Metanephros (tissue), 2 donors: ENCODE measurements around the gene ZNF425. TPM values are rescaled to one million over a fixed set of nuclear protein-coding genes. Genes with fewer than 3 reads are reported as not detected.

Experiments
- small RNA-seq: library from RNA; depleted of rRNA; stranded (forward); fragments of <200 nt; gene quantifications from one replicate; pipeline ENCODE3, GENCODE V24; 2014; ENCODE audit warnings: low replicate concordance
- total RNA-seq: library from RNA; depleted of rRNA; stranded (reverse); fragments of >200 nt; gene quantifications from one replicate; pipeline ENCODE4 v1.2.3, GENCODE V29; 2014

ZNF425 gene
- total RNA-seq, result 4.6 TPM

GRCh38 chr7:149125863-149126661 lies at the start of gene ZNF425:
ZNF425 (minus strand) TSS chr7:149126324; CDS start chr7:149126213, 111 bp downstream.

GRCh38 chr7:149147072-149147751 lies 21.1 kb upstream of the ZNF425 start, which contains the start of gene ZNF398:
ZNF398 (plus strand) TSS chr7:149147453; CDS start chr7:149147743, 290 bp downstream.

GRCh38 chr7:149090397-149091195 lies 35.5 kb downstream of the ZNF425 start, which contains the start of gene ZNF786:
ZNF786 (minus strand) TSS chr7:149090718; CDS start chr7:149090640, 78 bp downstream.

Small RNAs within 50 kb of the gene (small RNA-seq; reads per million reads assigned to genes)
- gene COX6B1P1 (not detected), gene RN7SL521P (0.74 reads per million, percentile 76 among the genes with 10 or more reads in this experiment)

Other genes with a start within 250 kb of the ZNF425 start
- gene EZH2, start 242.0 kb downstream of the ZNF425 start, total RNA-seq, result 16.6 TPM
- 127 TPM for gene PDIA4, start 97.8 kb downstream of the ZNF425 start, total RNA-seq
- gene ZNF786, start 35.6 kb downstream of the ZNF425 start, total RNA-seq, result 9.1 TPM
- gene ZNF398, start 21.1 kb upstream of the ZNF425 start, total RNA-seq, result 17.1 TPM
- 43.7 TPM for gene ZNF282, start 69.2 kb upstream of the ZNF425 start, total RNA-seq
- gene ZNF212, start 113.3 kb upstream of the ZNF425 start, total RNA-seq, result 11.4 TPM
- 16.8 TPM for gene ZNF783, start 135.9 kb upstream of the ZNF425 start, total RNA-seq